Adrenal gland (tissue), 12 donors: ENCODE data around the gene ENG. TPM values are rescaled to one million over a fixed set of nuclear protein-coding genes. Genes with fewer than 3 reads are reported as not detected.
"Not testable (repeated sequence)": the region's sequence is repeated elsewhere in the genome, so short reads cannot be mapped to it uniquely, and the experiment has no call there.

Experiments used
- DNase-seq, 7 donors: peaks; one replicate each; pipeline ENCODE4 v3.0.0-alpha.2; 2019 to 2020
- H3K27ac ChIP-seq, 5 donors: fragments of 200-600 bp; sonication (generic) in 4 of 5; 1 replicate in 3 of 5; 2 replicates in 2 of 5; pipeline versions ENCODE4 v1.5.1 to v1.8.0; 2016 to 2020; ENCODE audit warnings: mild to moderate bottlenecking in 1 of 5
- H3K27me3 ChIP-seq: fragments of 200-600 bp; 2 replicates; pipeline ENCODE4 v1.8.0; 2021
- H3K36me3 ChIP-seq, 2 donors: fragments of 200-600 bp; replicated peaks in 1 of 2; 1 replicate in 1 of 2; 2 replicates in 1 of 2; pipeline versions ENCODE4 v1.5.1 to v1.8.0; 2018 to 2022
- H3K4me1 ChIP-seq, 2 donors: fragments of 200-600 bp; replicated peaks in 1 of 2; 1 replicate in 1 of 2; 2 replicates in 1 of 2; pipeline versions ENCODE4 v1.5.1 to v1.8.0; 2018 to 2021
- H3K4me3 ChIP-seq, 4 donors: fragments of 200-600 bp; sonication (generic) in 3 of 4; one replicate each; pipeline ENCODE4 v1.5.1; 2016 to 2018
- H3K9me3 ChIP-seq, 3 donors: fragments of 200-600 bp; sonication (generic) in 1 of 3; replicated peaks in 1 of 3; 1 replicate in 2 of 3; 2 replicates in 1 of 3; pipeline versions ENCODE4 v1.5.1 to v1.8.0; 2016 to 2021
- POLR2A ChIP-seq, 2 donors: fragments of 450-650 bp; IDR thresholded peaks; one replicate each; pipeline ENCODE4 v1.6.1; 2017; ENCODE audit warnings: antibody characterized with exemption in 2 of 2, mild to moderate bottlenecking in 2 of 2, moderate library complexity in 1 of 2
- WGBS, 4 donors: extraction: QIAGEN DNeasy Blood & Tissue Kit in 2 of 4; methylation state at CpG; one replicate each; pipeline versions ENCODE4 v1.1.5 to v1.1.7; 2013 to 2017; 5-methylcytosine and 5-hydroxymethylcytosine counted together
- intact Hi-C, 2 donors: fragments of 100-400 bp; cut with DNase I; formaldehyde crosslinking; loops; one replicate each; pipeline versions ENCODE4 v1.14.1 to v1.15.0; 2022 to 2023
- polyA plus RNA-seq, 3 donors: library from polyadenylated mRNA; stranded (reverse); fragments of 200-250 nt in 2 of 3; fragments of 350-450 nt in 1 of 3; fragmentation: Illumina TruSeq in 1 of 3; extraction: RNeasy Lipid Tissue Mini Kit (QIAGEN cat#74804) in 1 of 3; gene quantifications; one replicate each; pipeline ENCODE4 v1.2.3, GENCODE V29; 2013 to 2014
- total RNA-seq, 9 donors: library from RNA; depleted of rRNA in 4 of 9; stranded (reverse); fragments of >200 nt in 4 of 9; fragments of 120-200 nt in 1 of 9; fragmentation: NEBNext Ultra II Directional in 1 of 9; extraction: Animal tissue kit (Norgen Biotek cat#: 25700) in 1 of 9; gene quantifications; one replicate each; pipeline versions ENCODE4 v1.1.0 to v1.2.4, GENCODE V29; 2013 to 2023
- TF ChIP-seq, protein P1 (sequence below), 6 experiments: fragments of 450-650 bp in 4 of 6; fragments of 200-600 bp in 2 of 6; sonication (generic) in 1 of 6; IDR thresholded peaks; 1 replicate in 5 of 6; 2 replicates in 1 of 6; pipeline versions ENCODE4 v1.5.1 to v1.8.0; 2016 to 2021; ENCODE audit warnings: antibody characterized with exemption in 6 of 6, mild to moderate bottlenecking in 2 of 6, moderate library complexity in 1 of 6
- donor health status: healthy with polysubstance abuse.
- donor health status: Bipolar disorder and iron deficiency.
- donor health status: DM: yes; HTN: yes; CAD: no.
- donor health status: DM: no; HTN: no; CAD: no.
- donor health status: DM: no; HTN: no; CAD: no.
- donor health status: DM: yes; HTN: yes; CAD: no.

Gene ENG
- total and polyA plus RNA-seq, 12 donors = 4.3 to 214 (median 106) TPM

DNA sequence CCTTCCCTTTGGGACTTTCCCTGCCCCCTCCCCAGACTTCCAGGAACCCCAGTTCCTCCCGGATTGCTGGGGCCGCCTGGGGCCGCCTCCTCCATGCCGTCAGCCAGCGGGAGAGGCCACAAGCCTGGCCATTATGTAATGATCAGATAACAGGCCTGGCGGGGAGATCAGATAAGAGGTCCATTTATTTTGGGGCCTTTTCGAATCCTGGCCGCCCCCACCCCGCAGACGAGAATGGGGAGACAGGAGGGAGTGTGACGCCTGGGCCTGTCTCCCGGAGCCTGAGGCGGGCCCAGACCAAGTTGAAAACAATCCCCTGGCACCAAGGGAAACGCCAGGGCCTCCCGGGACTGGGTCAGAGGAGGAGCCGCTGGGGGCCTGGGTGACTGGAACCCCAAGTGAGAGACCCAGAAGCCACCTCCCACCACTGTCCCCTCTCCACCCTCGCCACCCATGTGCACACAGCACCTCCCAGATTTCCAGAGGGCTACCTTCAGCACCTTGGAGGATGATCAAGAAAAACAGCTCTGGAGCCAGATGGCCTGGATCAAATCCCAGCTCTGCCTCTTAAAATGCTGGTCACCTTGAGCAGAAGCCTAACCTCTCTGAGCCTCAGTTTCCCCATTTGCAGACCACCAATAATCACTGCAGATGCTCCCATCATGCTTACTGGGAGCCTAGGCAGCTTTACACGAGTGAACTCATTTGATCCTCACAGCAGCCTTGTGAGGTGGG lies 7.8 kb downstream of the ENG start:
- Histone ChIP-seq H3K27ac (peak overlapping the region in 4 of 5 donors; percentile 51 to 89 (median 56)), H3K4me3 (peak overlapping the region in 1 of 4 donors; percentile 7), H3K9me3 (no peaks in the 10 kb centered on the region), H3K27me3 (no peaks in the 10 kb centered on the region), H3K4me1 (peaks cover 0 to 29% of the 10 kb centered on the region in 2 donors), H3K36me3 (peaks cover 0 to 11% of the 10 kb centered on the region in 2 donors)
- no peak for TF ChIP-seq POLR2A (IDR thresholded peaks at IDR 0.05)
- TF ChIP-seq, protein P1, sequence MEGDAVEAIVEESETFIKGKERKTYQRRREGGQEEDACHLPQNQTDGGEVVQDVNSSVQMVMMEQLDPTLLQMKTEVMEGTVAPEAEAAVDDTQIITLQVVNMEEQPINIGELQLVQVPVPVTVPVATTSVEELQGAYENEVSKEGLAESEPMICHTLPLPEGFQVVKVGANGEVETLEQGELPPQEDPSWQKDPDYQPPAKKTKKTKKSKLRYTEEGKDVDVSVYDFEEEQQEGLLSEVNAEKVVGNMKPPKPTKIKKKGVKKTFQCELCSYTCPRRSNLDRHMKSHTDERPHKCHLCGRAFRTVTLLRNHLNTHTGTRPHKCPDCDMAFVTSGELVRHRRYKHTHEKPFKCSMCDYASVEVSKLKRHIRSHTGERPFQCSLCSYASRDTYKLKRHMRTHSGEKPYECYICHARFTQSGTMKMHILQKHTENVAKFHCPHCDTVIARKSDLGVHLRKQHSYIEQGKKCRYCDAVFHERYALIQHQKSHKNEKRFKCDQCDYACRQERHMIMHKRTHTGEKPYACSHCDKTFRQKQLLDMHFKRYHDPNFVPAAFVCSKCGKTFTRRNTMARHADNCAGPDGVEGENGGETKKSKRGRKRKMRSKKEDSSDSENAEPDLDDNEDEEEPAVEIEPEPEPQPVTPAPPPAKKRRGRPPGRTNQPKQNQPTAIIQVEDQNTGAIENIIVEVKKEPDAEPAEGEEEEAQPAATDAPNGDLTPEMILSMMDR (IDR thresholded peaks at IDR 0.05) = no peak
- DNase-seq = peak in 4 of 7 donors; percentile 14 to 68 (median 59)
- intact Hi-C loops = no loop called here
- WGBS, 4 donors = 38 to 53% (median 47%) methylated on average over 6 to 18 of the region's 18 CpGs

DNA sequence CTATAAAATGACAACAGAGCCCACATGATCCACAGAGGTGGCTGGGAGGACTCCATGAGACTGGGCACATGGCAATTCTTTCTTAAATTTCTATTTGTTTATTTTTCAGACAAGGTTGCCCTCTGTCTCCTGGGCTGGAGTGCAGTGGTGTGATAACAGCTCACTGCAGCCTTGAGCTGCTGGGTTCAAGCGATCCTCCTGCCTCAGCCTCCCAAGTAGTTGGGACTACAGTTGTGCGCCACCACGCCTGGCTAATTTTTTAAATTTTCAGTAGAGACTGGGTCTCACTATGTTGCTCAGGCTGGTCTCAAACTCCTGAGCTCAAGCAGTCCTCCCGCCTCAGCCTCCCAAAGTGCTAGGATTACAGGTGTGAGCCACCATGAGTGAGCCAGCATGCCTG lies 8.8 kb downstream of the ENG start:
- peak overlapping the region in 1 of 4 donors; percentile 7 for H3K4me3 ChIP-seq
- H3K9me3 ChIP-seq, DNase-seq, intact Hi-C loops, H3K27me3 ChIP-seq: not testable (repeated sequence)
- 87 to 100% (median 96%) methylated on average over 4 of the region's 4 CpGs for WGBS, 4 donors
- H3K36me3 ChIP-seq = peaks cover 0 to 11% of the 10 kb centered on the region in 2 donors
- peak overlapping the region in 4 of 5 donors; percentile 31 to 89 (median 64) for H3K27ac ChIP-seq
- H3K4me1 ChIP-seq = peaks cover 0 to 31% of the 10 kb centered on the region in 2 donors

DNA sequence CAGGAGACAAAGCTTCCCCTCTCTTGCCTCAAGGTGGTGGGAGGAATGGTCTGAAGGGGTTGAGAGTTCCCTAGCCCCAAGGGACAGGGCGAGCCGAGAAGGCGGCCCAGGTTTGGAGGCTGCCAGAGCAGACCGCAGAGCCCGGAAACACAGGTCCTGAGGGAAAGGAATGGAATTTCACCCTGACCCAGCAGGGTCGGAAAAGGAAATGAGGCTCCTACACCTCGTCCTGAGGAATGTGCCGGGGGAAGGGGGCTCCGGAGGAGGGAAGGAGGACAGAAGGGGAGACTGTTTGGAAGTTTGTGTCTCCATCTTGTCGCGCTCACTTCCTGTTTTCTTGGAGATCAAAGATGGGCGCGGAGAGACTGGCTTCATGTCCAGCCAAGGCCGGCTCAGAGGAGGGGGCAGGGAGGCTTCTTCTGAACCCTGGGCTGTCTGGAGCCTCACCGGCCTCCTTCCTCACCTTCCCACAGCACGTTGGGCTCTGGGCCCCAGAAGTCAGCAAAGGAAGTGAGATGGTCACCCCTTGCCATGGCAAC lies 9.6 kb downstream of the ENG start:
- no peaks in the 10 kb centered on the region for H3K27me3 ChIP-seq
- 57 to 80% (median 69%) methylated on average over 13 to 16 of the region's 16 CpGs for WGBS, 4 donors
- peak overlapping the region in 4 of 5 donors; percentile 27 to 89 (median 64) for H3K27ac ChIP-seq
- intact Hi-C loops = no loop called here
- TF ChIP-seq, protein P1 (IDR thresholded peaks at IDR 0.05) = no peak
- no peak for TF ChIP-seq POLR2A (IDR thresholded peaks at IDR 0.05)
- DNase-seq = peak in 4 of 7 donors; percentile 45 to 74 (median 55)
- no peak overlapping the region for H3K4me3 ChIP-seq
- peaks cover 0 to 11% of the 10 kb centered on the region in 2 donors for H3K36me3 ChIP-seq
- H3K4me1 ChIP-seq = peaks cover 0 to 38% of the 10 kb centered on the region in 2 donors
- no peaks in the 10 kb centered on the region for H3K9me3 ChIP-seq

- Histone ChIP-seq H3K27me3 (no peaks in the 10 kb centered on the region), H3K4me3 (no peak overlapping the region), H3K4me1 (peaks cover 15 to 58% of the 10 kb centered on the region in 2 donors), H3K36me3 (peaks cover 0 to 11% of the 10 kb centered on the region in 2 donors), H3K9me3 (no peaks in the 10 kb centered on the region), H3K27ac (peak overlapping the region in 2 of 5 donors; percentile 89 to 94)
- intact Hi-C loops = no loop called here
- 80 to 84% (median 83%) methylated on average over 10 to 15 of the region's 15 CpGs for WGBS, 4 donors
- no peak for TF ChIP-seq POLR2A (IDR thresholded peaks at IDR 0.05)
- TF ChIP-seq, protein P1 (IDR thresholded peaks at IDR 0.05) = no peak
- no peak for DNase-seq
Measured at GRCh38 chr9:127841087-127841835, 13.2 kb downstream of the ENG start.
